H9 (cell line): ENCODE data around the gene SEPTIN2. TPM values are rescaled to one million over a fixed set of nuclear protein-coding genes. Genes with fewer than 3 reads are reported as not detected.

Source experiments
- DNase-seq: peaks from one replicate; pipeline ENCODE4 v3.0.0-alpha.2; 2017
- H2AFZ ChIP-seq: one replicate; pipeline ENCODE4 v1.6.1; 2013; ENCODE audit warnings: mild to moderate bottlenecking, low read length, control low read depth, moderate library complexity
- H2AK5ac ChIP-seq: 2 replicates; pipeline ENCODE4 v1.6.1; 2013; ENCODE audit warnings: low read length, control low read depth, mixed read lengths; ENCODE audit not compliant: insufficient read length
- H2BK120ac ChIP-seq: one replicate; pipeline ENCODE4 v1.6.1; 2013; ENCODE audit warnings: low read depth, mild to moderate bottlenecking, low read length, control low read depth, inconsistent platforms; ENCODE audit not compliant: poor library complexity, severe bottlenecking
- H2BK12ac ChIP-seq: 2 replicates; pipeline ENCODE4 v1.6.1; 2013; ENCODE audit warnings: low read length, control low read depth, mixed read lengths, low read depth; ENCODE audit not compliant: insufficient read length
- H2BK15ac ChIP-seq: 2 replicates; pipeline ENCODE4 v1.6.1; 2013; ENCODE audit warnings: low read depth, low read length, control low read depth
- H2BK20ac ChIP-seq: one replicate; pipeline ENCODE4 v1.6.1; 2013; ENCODE audit warnings: low read depth, mild to moderate bottlenecking, low read length, control low read depth, inconsistent platforms; ENCODE audit not compliant: poor library complexity, severe bottlenecking
- H2BK5ac ChIP-seq: 2 replicates; pipeline ENCODE4 v1.6.1; 2013; ENCODE audit warnings: low read length, control low read depth, mixed read lengths; ENCODE audit not compliant: insufficient read length
- H3K14ac ChIP-seq: 2 replicates; pipeline ENCODE4 v1.6.1; 2013; ENCODE audit warnings: low read length, control low read depth; ENCODE audit not compliant: insufficient read depth
- H3K18ac ChIP-seq: 2 replicates; pipeline ENCODE4 v1.6.1; 2013; ENCODE audit warnings: low read depth, mild to moderate bottlenecking, mixed read lengths, low read length, control low read depth; ENCODE audit not compliant: insufficient read length
- H3K23ac ChIP-seq: 2 replicates; pipeline ENCODE4 v1.6.1; 2013; ENCODE audit warnings: low read length, control low read depth, mixed read lengths, low read depth; ENCODE audit not compliant: insufficient read length
- H3K23me2 ChIP-seq: 2 replicates; pipeline ENCODE4 v1.6.1; 2013; ENCODE audit warnings: low read depth, mild to moderate bottlenecking, mixed read lengths, low read length, control low read depth; ENCODE audit not compliant: insufficient read length, poor library complexity, severe bottlenecking
- H3K27ac ChIP-seq: 2 replicates; pipeline ENCODE4 v1.5.1; 2013; ENCODE audit warnings: low read length, control low read depth, mixed read lengths, low read depth; ENCODE audit not compliant: insufficient read length
- H3K27me3 ChIP-seq: 2 replicates; pipeline ENCODE4 v1.6.1; 2013; ENCODE audit warnings: low read length, control low read depth, inconsistent platforms; ENCODE audit not compliant: insufficient read depth
- H3K4ac ChIP-seq: 2 replicates; pipeline ENCODE4 v1.6.1; 2013; ENCODE audit warnings: low read depth, mild to moderate bottlenecking, control low read depth, inconsistent platforms, low read length, moderate library complexity
- H3K4me1 ChIP-seq: 2 replicates; pipeline ENCODE4 v1.6.1; 2013; ENCODE audit warnings: low read length, control low read depth, inconsistent platforms; ENCODE audit not compliant: insufficient read depth
- H3K4me2 ChIP-seq: 2 replicates; pipeline ENCODE4 v1.6.1; 2013; ENCODE audit warnings: low read length, control low read depth, mixed read lengths; ENCODE audit not compliant: insufficient read length, insufficient read depth
- H3K56ac ChIP-seq: 2 replicates; pipeline ENCODE4 v1.6.1; 2013; ENCODE audit warnings: low read depth, mild to moderate bottlenecking, mixed read lengths, low read length, control low read depth; ENCODE audit not compliant: insufficient read length
- H3K79me1 ChIP-seq: 2 replicates; pipeline ENCODE4 v1.6.1; 2013; ENCODE audit warnings: low read depth, mild to moderate bottlenecking, moderate library complexity, low read length, control low read depth, inconsistent platforms; ENCODE audit not compliant: insufficient read depth, poor library complexity, severe bottlenecking
- H3K79me2 ChIP-seq: 2 replicates; pipeline ENCODE4 v1.6.1; 2013; ENCODE audit warnings: low read length, control low read depth, inconsistent platforms; ENCODE audit not compliant: insufficient read depth
- H3K9ac ChIP-seq: 2 replicates; pipeline ENCODE4 v1.6.1; 2013; ENCODE audit warnings: low read length, control low read depth, mixed read lengths; ENCODE audit not compliant: insufficient read length; ENCODE audit errors: extremely low read depth
- H3K9me3 ChIP-seq: one replicate; pipeline ENCODE4 v1.6.1; 2013; ENCODE audit warnings: low read depth, low read length, inconsistent platforms; ENCODE audit not compliant: control insufficient read depth
- H3T11ph ChIP-seq: one replicate; pipeline ENCODE4 v1.6.1; 2013; ENCODE audit warnings: mild to moderate bottlenecking, low read length, control low read depth, inconsistent platforms
- H4K20me1 ChIP-seq: one replicate; pipeline ENCODE4 v1.6.1; 2013; ENCODE audit not compliant: control insufficient read depth, insufficient read length, insufficient read depth
- H4K5ac ChIP-seq: 2 replicates; pipeline ENCODE4 v1.6.1; 2013; ENCODE audit warnings: low read depth, mild to moderate bottlenecking, mixed read lengths, low read length, control low read depth; ENCODE audit not compliant: insufficient read length
- H4K8ac ChIP-seq: replicated peaks from 2 replicates; pipeline ENCODE4 v1.6.1; 2013; ENCODE audit warnings: low read length, control low read depth, mixed read lengths, low read depth; ENCODE audit not compliant: insufficient read length
- H4K91ac ChIP-seq: 2 replicates; pipeline ENCODE4 v1.6.1; 2013; ENCODE audit warnings: low read depth, mild to moderate bottlenecking, moderate library complexity, mixed read lengths, low read length, control low read depth; ENCODE audit not compliant: insufficient read length
- H3K27ac Mint-ChIP-seq, 3 experiments: 2 replicates in 2 of 3; 3 replicates in 1 of 3; pipeline ENCODE4 v1.8.0; 2020 to 2021; ENCODE audit warnings: mixed read lengths in 3 of 3, mild to moderate bottlenecking in 1 of 3, moderate library complexity in 1 of 3
- H3K27me3 Mint-ChIP-seq: 2 replicates; pipeline ENCODE4 v1.8.0; 2021; ENCODE audit warnings: low read depth, mild to moderate bottlenecking, moderate library complexity, mixed read lengths
- H3K36me3 Mint-ChIP-seq, 3 experiments: 2 replicates in 2 of 3; 3 replicates in 1 of 3; pipeline ENCODE4 v1.8.0; 2020 to 2021; ENCODE audit warnings: low read depth in 3 of 3, mixed read lengths in 3 of 3; ENCODE audit not compliant: insufficient read depth in 1 of 3
- H3K4me1 Mint-ChIP-seq, 2 experiments: 2 replicates each; pipeline ENCODE4 v1.8.0; 2020; ENCODE audit warnings: mixed read lengths in 2 of 2
- H3K4me3 Mint-ChIP-seq, 2 experiments: 2 replicates in 1 of 2; 3 replicates in 1 of 2; pipeline ENCODE4 v1.8.0; 2020 to 2021; ENCODE audit warnings: mild to moderate bottlenecking in 2 of 2, mixed read lengths in 2 of 2, moderate library complexity in 1 of 2
- H3K9me3 Mint-ChIP-seq, 2 experiments: 2 replicates in 1 of 2; 3 replicates in 1 of 2; pipeline ENCODE4 v1.8.0; 2020; ENCODE audit warnings: mild to moderate bottlenecking in 2 of 2, mixed read lengths in 2 of 2, moderate library complexity in 1 of 2
- CTCF ChIP-seq: fragments of 200-600 bp; sonication (generic); conservative IDR thresholded peaks from 3 replicates; pipeline ENCODE4 v1.8.0; 2021; ENCODE audit warnings: antibody characterized with exemption, mild to moderate bottlenecking
- WGBS: extraction: QIAGEN DNeasy Blood & Tissue Kit; methylation state at CpG from one replicate; pipeline ENCODE4 v1.1.7; 2013; ENCODE audit warnings: missing lambda C conversion rate, low lambda C conversion rate, mixed read lengths; ENCODE audit not compliant: insufficient read length; ENCODE audit errors: extremely low coverage; 5-methylcytosine and 5-hydroxymethylcytosine counted together
- total RNA-seq: library from RNA; stranded (reverse); gene quantifications from 2 replicates; pipeline ENCODE4 v1.2.1, GENCODE V29; 2021

Gene SEPTIN2
- total RNA-seq, 1 experiment from 2014 or later: 385 TPM

DNA sequence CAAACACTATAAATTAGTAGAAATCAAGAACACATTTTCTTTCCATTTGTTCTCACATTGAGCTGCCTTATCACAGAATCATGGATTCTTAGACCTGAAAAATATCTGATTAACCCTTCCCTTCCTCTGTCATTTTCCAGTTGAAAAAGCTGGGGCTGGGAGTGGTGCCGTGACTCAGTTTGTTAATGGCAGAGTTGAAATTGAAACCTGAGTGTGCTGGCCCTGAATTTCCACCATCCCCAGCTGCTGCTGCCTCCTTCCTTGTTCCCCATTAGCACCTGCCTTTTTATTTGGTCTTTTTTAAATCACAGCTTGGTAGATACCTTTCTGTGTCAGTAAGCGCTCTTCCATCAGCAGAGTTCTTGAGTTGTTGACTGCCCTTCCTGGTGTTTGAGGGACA, 51.0 kb downstream of the SEPTIN2 start:
- Histone ChIP-seq H3K4me2 (no peak overlapping the region), H3K18ac (no peak overlapping the region), H4K8ac (no peak overlapping the region), H3K4ac (no peak overlapping the region), H2BK20ac (no peak overlapping the region), H3K23me2 (no peaks in the 10 kb centered on the region), H2BK5ac (no peak overlapping the region), H4K20me1 (no peaks in the 10 kb centered on the region), H3K79me2 (no peaks in the 10 kb centered on the region; the same call in 1 of the 2 replicates), H3K9ac (no peak overlapping the region), H3T11ph (no peak overlapping the region), H3K27me3 (no peaks in the 10 kb centered on the region), H2AFZ (no peak overlapping the region), H3K14ac (no peak overlapping the region), H3K27ac (no peak overlapping the region), H3K9me3 (no peaks in the 10 kb centered on the region), H3K4me1 (no peaks in the 10 kb centered on the region; the same call in 1 of the 2 replicates), H2BK15ac (no peak overlapping the region), H4K91ac (no peak overlapping the region), H4K5ac (no peak overlapping the region), H2BK12ac (no peak overlapping the region), H2AK5ac (no peak overlapping the region), H3K23ac (no peak overlapping the region), H3K79me1 (no peaks in the 10 kb centered on the region), H2BK120ac (no peak overlapping the region), H3K56ac (no peak overlapping the region)
- whole genome bisulfite sequencing: no CpG with 5 or more reads among the region's 2 CpGs
- 0 out of 7 replicates have a peak, but pooled peaks cover 0 to 4% (median 0%) of the 10 kb centered on the region in 3 experiments for H3K36me3 Mint-ChIP-seq
- H3K4me3 Mint-ChIP-seq: no peak overlapping the region; a peak in 1 of 5 replicates
- no peak for TF ChIP-seq CTCF
- H3K27me3 Mint-ChIP-seq: no peaks in the 10 kb centered on the region
- H3K27ac Mint-ChIP-seq: peak overlapping the region in 2 of 3 experiments; percentile 10 to 15; a peak in 2 of 7 replicates
- H3K4me1 Mint-ChIP-seq: peaks cover 27 to 29% of the 10 kb centered on the region in 2 experiments
- DNase-seq: no peak
- no peaks in the 10 kb centered on the region for H3K9me3 Mint-ChIP-seq
